Pulmonary artery endothelial cell (primary cell): ENCODE measurements around the gene RHOXF2. TPM values are rescaled to one million over a fixed set of nuclear protein-coding genes. Genes with fewer than 3 reads are reported as not detected.
"Not testable (repeated sequence)": the region's sequence is repeated elsewhere in the genome, so short reads cannot be mapped to it uniquely, and the experiment has no call there.

Experiments
- DNase-seq: peaks from one replicate; pipeline ENCODE4 v3.0.0-alpha.2; 2011; ENCODE audit warnings: low read depth, low spot score
- total RNA-seq: library from RNA; depleted of rRNA; stranded (reverse); fragments of >200 nt; gene quantifications from 2 replicates; pipeline ENCODE4 v1.2.3, GENCODE V29; 2014

Gene RHOXF2
- total RNA-seq = not detected in 2 replicates

GRCh38 chrX:120158313-120158712 is at the start of gene RHOXF2:
TSS of gene RHOXF2 (plus strand) at chrX:120158613. CDS start at chrX:120158751, 138 bp downstream.
- DNase-seq = not testable (repeated sequence)

- DNase-seq = no peak
Observed at GRCh38 chrX:120109378-120109777, 49.0 kb upstream of the RHOXF2 start.

GRCh38 chrX:120111611-120112010 is 46.8 kb upstream of the RHOXF2 start:
- DNase-seq = no peak

DNA sequence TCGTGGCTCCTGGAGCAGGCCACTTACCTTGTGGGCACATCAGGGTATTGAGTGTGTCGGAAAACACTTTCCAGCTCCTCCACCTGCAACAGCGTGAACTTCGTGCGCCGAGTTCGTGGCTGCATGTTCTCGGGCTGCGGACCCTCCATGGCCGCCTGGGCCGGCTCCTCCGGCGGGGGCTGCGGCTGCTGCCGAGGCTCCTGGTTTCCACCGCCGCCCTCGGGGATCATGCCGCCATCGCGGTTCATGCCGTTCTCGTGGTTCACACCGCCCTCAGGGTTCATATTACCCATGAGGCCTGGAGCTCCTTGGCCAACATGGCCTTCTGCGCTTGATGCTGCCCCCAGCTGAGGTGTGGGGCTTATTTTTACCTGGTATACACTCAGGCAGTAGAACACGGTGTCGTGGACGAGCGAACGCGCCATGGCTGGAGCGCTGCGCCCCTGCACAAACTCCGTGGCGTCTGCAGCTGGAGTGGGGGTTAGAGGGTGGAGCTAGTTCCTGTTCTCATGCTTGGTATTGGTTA is 42.9 kb upstream of the RHOXF2 start, which contains the start of gene RHOXF1:
Gene RHOXF1 (minus strand): TSS at position 476 of the 526 bp plus-strand sequence. CDS start 51 bp downstream, at position 425.
- no peak for DNase-seq

GRCh38 chrX:120120223-120120622 is 38.2 kb upstream of the RHOXF2 start:
- no peak for DNase-seq

- DNase-seq = no peak
Observed at GRCh38 chrX:120125444-120125843, 33.0 kb upstream of the RHOXF2 start.

- DNase-seq = not testable (repeated sequence)
Observed at GRCh38 chrX:120128306-120128846, 30.0 kb upstream of the RHOXF2 start.

- no peak for DNase-seq
Observed at GRCh38 chrX:120136128-120136527, 22.3 kb upstream of the RHOXF2 start.

GRCh38 chrX:120136840-120137239 is 21.6 kb upstream of the RHOXF2 start:
- no peak for DNase-seq

DNA sequence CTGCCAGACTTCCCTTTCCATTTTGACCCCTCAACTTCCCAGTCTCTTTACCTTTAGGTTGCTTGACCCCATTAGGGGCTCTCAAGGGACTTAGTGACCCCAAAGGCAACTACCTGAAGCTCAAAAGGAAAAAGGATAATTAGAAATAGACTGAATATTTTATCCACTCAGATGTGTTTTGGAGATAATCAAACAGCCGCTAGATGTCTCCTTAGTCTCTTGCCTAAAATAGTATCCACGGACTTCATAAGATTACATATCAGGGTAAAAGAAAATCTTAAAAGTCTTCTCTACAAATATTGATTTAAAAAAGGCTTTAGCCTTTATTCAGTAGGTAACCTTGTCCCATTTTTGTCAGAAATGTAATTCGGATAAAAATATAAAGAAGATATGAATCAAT is 21.0 kb upstream of the RHOXF2 start:
- DNase-seq = no peak

GRCh38 chrX:120140293-120140981 is 18.0 kb upstream of the RHOXF2 start:
- DNase-seq = no peak

DNA sequence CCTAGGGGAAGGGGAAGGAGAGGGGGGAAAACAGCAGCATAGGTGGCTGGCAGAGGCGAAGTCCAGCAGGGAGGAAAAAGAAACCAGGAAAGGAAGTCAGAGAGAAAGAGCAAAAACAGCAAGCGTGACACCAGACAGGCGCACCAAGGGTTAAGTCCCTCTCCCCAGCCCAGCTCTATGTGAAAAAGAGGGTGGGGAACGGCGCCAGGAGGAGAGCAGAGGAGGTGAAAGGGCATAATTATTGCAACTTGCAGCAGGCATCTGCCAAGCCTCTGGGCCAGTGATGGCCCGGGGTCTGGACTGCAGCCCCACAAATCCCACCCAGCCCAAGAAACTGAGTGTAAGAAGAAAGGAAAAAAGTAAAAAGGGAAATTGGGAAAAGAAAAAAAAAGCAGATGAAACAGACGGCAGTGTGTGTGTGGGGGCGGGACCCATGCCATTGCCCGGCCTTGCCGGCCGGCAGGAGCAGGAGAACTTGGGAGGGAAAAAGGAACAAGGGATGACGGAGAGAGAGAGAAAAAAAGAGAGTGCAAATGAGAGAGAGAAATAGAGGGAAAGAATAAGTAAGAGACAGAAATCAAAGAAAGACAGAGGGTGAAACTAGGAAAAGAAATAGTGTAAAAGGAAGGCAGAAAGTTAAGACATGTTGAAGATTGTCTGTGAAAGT is 14.1 kb upstream of the RHOXF2 start:
- no peak for DNase-seq

GRCh38 chrX:120145295-120145925 is 13.0 kb upstream of the RHOXF2 start:
- no peak for DNase-seq

- DNase-seq = not testable (repeated sequence)
Observed at GRCh38 chrX:120146323-120146722, 12.1 kb upstream of the RHOXF2 start.

GRCh38 chrX:120147537-120147936 is 10.9 kb upstream of the RHOXF2 start:
- no peak for DNase-seq

DNA sequence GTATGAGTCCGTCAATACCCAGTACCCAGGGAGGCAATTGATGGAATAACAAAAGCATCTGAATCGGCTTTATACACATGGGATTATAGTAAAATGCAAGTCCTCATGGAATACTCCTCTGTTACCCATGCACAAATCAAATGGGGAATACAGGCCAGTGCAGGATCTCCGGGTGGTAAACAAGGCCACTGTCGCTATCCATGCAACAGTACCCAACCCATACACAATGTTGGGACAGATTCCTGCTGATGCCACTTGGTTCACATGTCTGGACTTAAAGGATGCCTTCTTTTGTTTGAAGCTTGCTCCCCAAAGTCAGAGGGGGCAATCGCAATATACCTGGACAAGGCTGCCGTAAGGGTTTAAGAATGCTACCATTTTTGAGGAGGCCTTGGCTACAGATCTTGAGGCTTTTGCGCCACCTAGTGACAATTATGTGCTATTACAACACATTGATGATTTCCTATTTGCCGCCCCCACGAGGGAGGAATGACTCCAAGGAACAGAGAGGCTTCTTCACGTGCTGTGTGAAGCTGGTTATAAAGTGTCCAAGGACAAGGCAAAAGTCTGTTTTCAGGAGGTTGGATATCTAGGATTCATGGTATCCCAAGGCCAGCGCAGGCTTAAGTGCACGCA is 8.2 kb upstream of the RHOXF2 start:
- not testable (repeated sequence) for DNase-seq

DNA sequence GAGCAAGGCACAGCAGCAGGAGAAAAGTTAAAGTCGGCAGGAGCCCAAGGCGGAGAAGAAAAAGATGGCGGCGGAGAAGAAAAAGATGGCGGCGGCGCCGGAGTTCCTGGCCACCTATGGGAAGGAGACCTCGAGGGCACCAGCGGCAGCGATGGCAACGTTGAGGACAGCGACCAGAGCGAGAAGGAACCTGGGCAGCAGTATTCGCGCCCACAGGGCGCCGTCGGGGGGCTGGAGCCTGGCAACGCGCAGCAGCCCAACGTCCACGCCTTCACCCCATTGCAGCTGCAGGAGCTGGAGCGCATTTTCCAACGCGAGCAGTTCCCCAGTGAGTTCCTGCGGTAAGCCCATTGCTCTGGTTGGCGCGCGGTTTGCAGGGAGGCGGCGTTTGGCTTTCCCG is 673 bp downstream of the RHOXF2 start:
- not testable (repeated sequence) for DNase-seq

GRCh38 chrX:120193254-120193653 is 34.8 kb downstream of the RHOXF2 start:
- DNase-seq = not testable (repeated sequence)

- DNase-seq = not testable (repeated sequence)
Observed at GRCh38 chrX:120193720-120194119, 35.3 kb downstream of the RHOXF2 start.

- not testable (repeated sequence) for DNase-seq
Observed at GRCh38 chrX:120195786-120196185, 37.4 kb downstream of the RHOXF2 start.

DNA sequence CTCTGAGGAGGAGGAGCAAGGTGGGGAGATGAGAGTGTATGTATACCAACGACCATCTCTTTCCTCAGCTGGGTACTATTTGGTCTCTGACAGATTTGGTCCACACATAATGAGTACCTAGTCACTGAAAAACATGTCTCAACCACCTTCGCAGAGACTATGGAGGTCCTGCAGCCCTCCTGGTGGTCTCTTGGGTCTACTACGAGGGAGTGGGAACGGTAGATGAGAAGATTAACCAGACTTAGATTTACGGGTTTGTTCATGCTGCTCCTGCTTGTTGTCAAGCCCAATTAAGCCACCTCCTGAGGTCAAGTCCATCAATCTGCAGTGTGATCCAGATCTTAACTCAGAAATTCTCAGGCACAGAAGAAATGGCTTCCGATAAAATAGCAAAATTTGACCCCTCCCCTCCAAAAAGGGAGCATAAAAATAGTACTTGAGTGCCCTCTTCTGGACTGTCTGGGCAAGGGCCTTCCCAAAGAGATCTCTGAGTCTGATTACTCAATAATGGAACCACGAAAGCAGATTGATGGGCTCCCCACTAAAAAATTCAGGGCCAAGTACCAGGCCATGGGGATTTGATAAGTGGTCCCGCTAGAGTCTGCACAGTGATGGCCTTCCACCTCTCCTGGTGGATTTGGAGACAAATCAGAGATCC is 38.3 kb downstream of the RHOXF2 start:
- DNase-seq = not testable (repeated sequence)
